GM12878 (cell line): ENCODE results near the gene SPAG6. TPM values are rescaled to one million over a fixed set of nuclear protein-coding genes. Genes with fewer than 3 reads are reported as not detected.

ENCODE experiments used
- ATAC-seq: fragments of 200-7000 bp; cut with Tn5 transposase; 3 replicates; pipeline ENCODE4 v1.9.1; 2020; ENCODE audit warnings: mild to moderate bottlenecking, moderate library complexity
- BruUV-seq: library from RNA; stranded (reverse); fragments of 400-500 nt; replicated peaks from 2 replicates; lab custom pipeline; 2021; lab: Mats Ljungman, UMichigan
- CTCF ChIA-PET: fragments of 300-600 bp; sonication (Branson Sonifier 250); formaldehyde crosslinking; extraction: SDS; loops from one replicate; lab custom pipeline; 2021; ENCODE audit warnings: inconsistent platforms; lab: Yijun Ruan, JAX
- POLR2A ChIA-PET: fragments of 350-600 bp; formaldehyde crosslinking; extraction: SDS; loops from one replicate; lab custom pipeline; 2021; ENCODE audit warnings: inconsistent platforms; lab: Charles Lee
- RAD21 ChIA-PET: fragments of 300-600 bp; sonication (Branson Sonifier 250); formaldehyde crosslinking; loops from one replicate; lab custom pipeline; 2023; ENCODE audit warnings: antibody characterized with exemption; ENCODE audit not compliant: unreplicated experiment; lab: Charles Lee
- SMC1A ChIA-PET: fragments of 300-600 bp; sonication (Branson Sonifier 250); formaldehyde crosslinking; loops from one replicate; lab custom pipeline; 2023; ENCODE audit not compliant: unreplicated experiment, uncharacterized antibody; lab: Charles Lee
- DNase-seq: peaks from one replicate; pipeline ENCODE4 v3.0.0-alpha.2; 2011; ENCODE audit warnings: low read depth, low spot score
- FAIRE-seq: peaks from 3 replicates; lab custom pipeline; 2011; peaks lifted over from hg19 to GRCh38; lab: Jason Lieb, UNC
- H2AFZ ChIP-seq: 2 replicates; pipeline ENCODE4 v1.6.0; 2011; ENCODE audit warnings: low read depth, low read length, control low read depth; ENCODE audit not compliant: control insufficient read depth
- H3K27ac ChIP-seq: 2 replicates; pipeline ENCODE4 v1.5.1; 2011; ENCODE audit warnings: control low read depth; ENCODE audit not compliant: control insufficient read depth, insufficient read depth
- H3K27me3 ChIP-seq, 2 experiments: replicated peaks in 1 of 2; 2 replicates each; pipeline versions ENCODE4 v1.6.0 to v1.6.1; 2011; ENCODE audit warnings: low read length in 1 of 2; ENCODE audit not compliant: control insufficient read depth in 2 of 2, insufficient read depth in 2 of 2
- H3K36me3 ChIP-seq, 2 experiments: 2 replicates each; pipeline ENCODE4 v1.5.1; 2011; ENCODE audit warnings: low read length in 1 of 2; ENCODE audit not compliant: control insufficient read depth in 2 of 2, insufficient read depth in 2 of 2
- H3K4me1 ChIP-seq: 2 replicates; pipeline ENCODE4 v1.6.1; 2011; ENCODE audit warnings: mild to moderate bottlenecking, low read length, moderate library complexity, mixed read lengths; ENCODE audit not compliant: control insufficient read depth, insufficient read depth
- H3K4me2 ChIP-seq: 2 replicates; pipeline ENCODE4 v1.6.0; 2011; ENCODE audit warnings: control low read depth; ENCODE audit not compliant: control insufficient read depth, insufficient read depth
- H3K4me3 ChIP-seq: fragments of 200-600 bp; sonication (generic); 2 replicates; pipeline ENCODE4 v1.5.1; 2016
- H3K79me2 ChIP-seq: 2 replicates; pipeline ENCODE4 v1.6.0; 2011; ENCODE audit warnings: low read length; ENCODE audit not compliant: control insufficient read depth, insufficient read depth
- H3K9ac ChIP-seq: 2 replicates; pipeline ENCODE4 v1.8.0; 2011; ENCODE audit warnings: low read length, control low read depth, mixed read lengths; ENCODE audit not compliant: control insufficient read depth, insufficient read depth
- H3K9me3 ChIP-seq: replicated peaks from 3 replicates; pipeline ENCODE4 v1.5.1; 2011; ENCODE audit warnings: mild to moderate bottlenecking, low read length; ENCODE audit not compliant: control insufficient read depth, insufficient read depth
- H4K20me1 ChIP-seq: 2 replicates; pipeline ENCODE4 v1.6.0; 2011; ENCODE audit not compliant: control insufficient read depth, insufficient read depth
- CTCF ChIP-seq, 3 experiments: IDR thresholded peaks in 2 of 3; conservative IDR thresholded peaks in 1 of 3; 2 replicates each; pipeline ENCODE4 v1.5.1; 2011; ENCODE audit warnings: low read depth in 3 of 3, low read length in 3 of 3, mild to moderate bottlenecking in 3 of 3, control low read depth in 2 of 3, moderate library complexity in 2 of 3, inconsistent platforms in 1 of 3, mixed read lengths in 1 of 3; ENCODE audit not compliant: control insufficient read depth in 2 of 3, insufficient read depth in 1 of 3; ENCODE audit errors: extremely low read depth in 1 of 3
- PKNOX1 ChIP-seq: fragments of 450-650 bp; IDR thresholded peaks from 2 replicates; pipeline ENCODE4 v1.6.1; 2016; ENCODE audit warnings: mild to moderate bottlenecking
- WGBS: methylation state at CpG from one replicate; pipeline ENCODE4 v1.1.6; 2016; ENCODE audit warnings: low lambda C conversion rate; ENCODE audit not compliant: insufficient replicate concordance, insufficient coverage; ENCODE audit errors: missing lambda C conversion rate; 5-methylcytosine and 5-hydroxymethylcytosine counted together
- in situ Hi-C: fragments of 300-500 bp; cut with MboI; formaldehyde crosslinking; loops from 9 replicates; pipeline ENCODE4 v1.14.3; 2018; ENCODE audit warnings: mixed read lengths
- intact Hi-C: fragments of 100-400 bp; cut with micrococcal nuclease; formaldehyde crosslinking; loops from one replicate; pipeline ENCODE4 v1.14.2; 2022; ENCODE audit not compliant: unreplicated experiment
- polyA plus RNA-seq, 11 experiments: library from polyadenylated mRNA; depleted of rRNA in 4 of 11; unstranded in 6 of 11; stranded (reverse) in 5 of 11; fragments of >200 nt; fragmentation: Nextera tagmentation in 4 of 11; fragmentation: Illumina TruSeq in 1 of 11; extraction: Ambion mirVana in 4 of 11; extraction: Trizol in 1 of 11; gene quantifications; 1 replicate in 1 of 11; 2 replicates in 10 of 11; pipeline versions ENCODE4 v1.2.1 to v1.2.3, GENCODE V29; 2011 to 2016; ENCODE audit warnings: inconsistent platforms in 2 of 11, missing spikeins in 2 of 11, low read depth in 1 of 11
- total RNA-seq, 4 experiments: library from RNA; depleted of rRNA in 3 of 4; stranded (reverse); fragments of >200 nt in 3 of 4; fragmentation: Illumina TruSeq in 1 of 4; extraction: Trizol in 1 of 4; gene quantifications; 2 replicates each; pipeline versions ENCODE4 v1.2.1 to v1.2.3, GENCODE V29; 2013 to 2021

The SPAG6 gene
- total and polyA plus RNA-seq, 10 of the 15 experiments (the other 5 are each of a cell fraction or from before 2014, with no cell fraction given): 0.13 to 0.99 (median 0.40) TPM; not detected in 1

DNA sequence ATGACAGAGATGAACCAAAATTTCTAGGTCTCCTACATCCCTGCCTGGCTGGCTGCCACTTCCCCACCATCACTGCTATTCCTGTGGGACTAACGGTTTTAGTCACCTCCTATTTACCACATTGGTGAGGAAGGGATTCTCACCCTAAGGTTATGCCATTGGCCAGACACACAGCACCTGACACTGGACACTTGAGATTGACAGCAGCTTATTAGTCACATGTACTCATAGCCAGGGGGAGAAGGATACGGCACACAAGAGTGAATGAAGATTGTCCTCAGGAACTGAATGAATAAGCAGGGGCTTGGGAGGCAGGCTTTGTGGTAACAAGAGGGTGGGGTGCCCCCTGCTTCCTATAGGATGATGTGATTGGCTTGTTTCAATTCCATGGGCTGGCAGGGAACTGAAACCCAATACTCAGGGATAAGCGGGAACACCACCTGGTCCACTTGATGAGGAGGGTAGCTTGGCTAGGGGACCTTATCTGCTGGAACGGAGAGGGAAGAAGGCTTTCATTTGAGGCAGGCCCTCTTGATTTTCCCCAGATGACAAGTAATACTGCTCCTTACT, 99.0 kb downstream of the SPAG6 start:
- no TSS peak for BruUV-seq
- RAD21 ChIA-PET: no interaction called here
- peaks cover 11% of the 10 kb centered on the region for H3K4me1 ChIP-seq
- H2AFZ ChIP-seq: no peak overlapping the region
- no peak overlapping the region for H3K4me3 ChIP-seq
- ATAC-seq (peak; percentile 32; the same call in 2 of the 3 replicates), FAIRE-seq (no peak), DNase-seq (no peak)
- H3K27me3 ChIP-seq: no peaks in the 10 kb centered on the region; a peak in 1 of 4 replicates
- intact Hi-C loops: loop anchor here (1.0 kb wide), 1 partner anchor 8 kb away; no protein-coding TSS in a partner anchor
- H3K9ac ChIP-seq: no peak overlapping the region
- CTCF ChIA-PET: no interaction called here
- TF ChIP-seq PKNOX1 (peak; percentile 52), CTCF (IDR thresholded peaks at IDR 0.05 in 2 of 3, conservative IDR thresholded peaks at IDR 0.05 in 1 of 3; ENCODE audit: control insufficient read depth in 2 of 3, extremely low read depth in 1 of 3, insufficient read depth in 1 of 3, low read depth in 3 of 3, low read length in 3 of 3) (no peak)
- WGBS: 84% methylated on average over 4 of the region's 4 CpGs
- H3K79me2 ChIP-seq: no peaks in the 10 kb centered on the region
- no peaks in the 10 kb centered on the region for H4K20me1 ChIP-seq
- no peaks in the 10 kb centered on the region for H3K36me3 ChIP-seq
- SMC1A ChIA-PET: interaction anchor here (0.7 to 1.1 kb wide), 4 partner anchors 12 to 46 kb away, joined by 3 to 4 read pairs (median 4); no protein-coding TSS in a partner anchor
- no peaks in the 10 kb centered on the region for H3K9me3 ChIP-seq
- in situ Hi-C loops: no loop called here
- POLR2A ChIA-PET: no interaction called here
- no peak overlapping the region; the same call in 1 of the 2 replicates for H3K4me2 ChIP-seq
- no peak overlapping the region for H3K27ac ChIP-seq
